HEK293 (cell line): ENCODE data around the gene PPRC1.

ENCODE experiments used
- EGR2 ChIP-seq: fragments of 450-650 bp; formaldehyde crosslinking; IDR thresholded peaks from 2 replicates; pipeline ENCODE4 v1.5.1; 2016; ENCODE audit warnings: low read depth, missing biosample characterization, missing genetic modification characterization
- HOXA7 ChIP-seq: sonication (generic); formaldehyde crosslinking; IDR thresholded peaks from 2 replicates; pipeline ENCODE4 v1.8.1; 2022; ENCODE audit warnings: missing genetic modification reagents, borderline replicate concordance
- HOXC10 ChIP-seq: sonication (generic); formaldehyde crosslinking; IDR thresholded peaks from 2 replicates; pipeline ENCODE4 v1.8.1; 2023; ENCODE audit warnings: mild to moderate bottlenecking, missing genetic modification reagents
- KLF7 ChIP-seq: fragments of 450-650 bp; formaldehyde crosslinking; IDR thresholded peaks from 2 replicates; pipeline ENCODE4 v1.5.1; 2016; ENCODE audit warnings: missing biosample characterization, missing genetic modification characterization, borderline replicate concordance
- SALL2 ChIP-seq: fragments of 450-650 bp; formaldehyde crosslinking; IDR thresholded peaks from 2 replicates; pipeline ENCODE4 v1.5.0; 2017; ENCODE audit warnings: missing biosample characterization, mild to moderate bottlenecking, missing genetic modification characterization, borderline replicate concordance
- ZBTB17 ChIP-seq: fragments of 450-650 bp; formaldehyde crosslinking; IDR thresholded peaks from 2 replicates; pipeline ENCODE4 v1.5.1; 2016; ENCODE audit warnings: missing biosample characterization, missing genetic modification characterization
- ZFHX2 ChIP-seq: fragments of 450-650 bp; formaldehyde crosslinking; conservative IDR thresholded peaks from 2 replicates; pipeline ENCODE4 v1.5.1; 2016; ENCODE audit warnings: missing biosample characterization, missing genetic modification characterization
- ZFP41 ChIP-seq: fragments of 450-650 bp; formaldehyde crosslinking; IDR thresholded peaks from 2 replicates; pipeline ENCODE4 v1.5.1; 2016; ENCODE audit warnings: missing biosample characterization, missing genetic modification characterization, borderline replicate concordance
- ZNF133 ChIP-seq: fragments of 450-650 bp; formaldehyde crosslinking; IDR thresholded peaks from 2 replicates; pipeline ENCODE4 v1.5.1; 2016; ENCODE audit warnings: missing biosample characterization, missing genetic modification characterization
- ZNF138 ChIP-seq: fragments of 450-650 bp; formaldehyde crosslinking; IDR thresholded peaks from 2 replicates; pipeline ENCODE4 v1.5.1; 2016; ENCODE audit warnings: missing biosample characterization, missing genetic modification characterization, borderline replicate concordance
- ZNF2 ChIP-seq: fragments of 450-650 bp; formaldehyde crosslinking; IDR thresholded peaks from 2 replicates; pipeline ENCODE4 v1.5.1; 2016; ENCODE audit warnings: missing biosample characterization, missing genetic modification characterization
- ZNF202 ChIP-seq: fragments of 450-650 bp; formaldehyde crosslinking; IDR thresholded peaks from 2 replicates; pipeline ENCODE4 v1.5.1; 2016; ENCODE audit warnings: missing biosample characterization, missing genetic modification characterization, borderline replicate concordance
- ZNF214 ChIP-seq: fragments of 450-650 bp; formaldehyde crosslinking; IDR thresholded peaks from 2 replicates; pipeline ENCODE4 v1.5.1; 2017; ENCODE audit warnings: missing biosample characterization, mild to moderate bottlenecking, missing genetic modification characterization, borderline replicate concordance
- ZNF335 ChIP-seq: fragments of 450-650 bp; formaldehyde crosslinking; conservative IDR thresholded peaks from 2 replicates; pipeline ENCODE4 v1.5.1; 2016; ENCODE audit warnings: missing biosample characterization, missing genetic modification characterization
- ZNF433 ChIP-seq: fragments of 450-650 bp; formaldehyde crosslinking; IDR thresholded peaks from 2 replicates; pipeline ENCODE4 v1.5.1; 2016; ENCODE audit warnings: missing biosample characterization, missing genetic modification characterization, low read depth
- ZNF521 ChIP-seq: fragments of 450-650 bp; formaldehyde crosslinking; IDR thresholded peaks from 2 replicates; pipeline ENCODE4 v1.5.1; 2017; ENCODE audit warnings: missing biosample characterization, mild to moderate bottlenecking, missing genetic modification characterization
- ZNF560 ChIP-seq: fragments of 450-650 bp; formaldehyde crosslinking; IDR thresholded peaks from 2 replicates; pipeline ENCODE4 v1.5.1; 2017; ENCODE audit warnings: missing biosample characterization, missing genetic modification characterization, borderline replicate concordance
- ZNF600 ChIP-seq: fragments of 450-650 bp; formaldehyde crosslinking; IDR thresholded peaks from 2 replicates; pipeline ENCODE4 v1.5.1; 2016; ENCODE audit warnings: missing biosample characterization, missing genetic modification characterization
- ZNF610 ChIP-seq: fragments of 450-650 bp; formaldehyde crosslinking; IDR thresholded peaks from 2 replicates; pipeline ENCODE4 v1.5.1; 2016; ENCODE audit warnings: missing biosample characterization, missing genetic modification characterization, borderline replicate concordance
- ZNF658 ChIP-seq: fragments of 450-650 bp; formaldehyde crosslinking; IDR thresholded peaks from 2 replicates; pipeline ENCODE4; 2016; ENCODE audit warnings: missing biosample characterization, missing genetic modification characterization
- ZNF664 ChIP-seq: fragments of 450-650 bp; formaldehyde crosslinking; IDR thresholded peaks from 2 replicates; pipeline ENCODE4 v1.5.1; 2016; ENCODE audit warnings: missing biosample characterization, missing genetic modification characterization
- ZNF76 ChIP-seq: fragments of 450-650 bp; formaldehyde crosslinking; IDR thresholded peaks from 2 replicates; pipeline ENCODE4; 2016; ENCODE audit warnings: low read depth, missing biosample characterization, missing genetic modification characterization, borderline replicate concordance
- ZNF768 ChIP-seq: fragments of 450-650 bp; formaldehyde crosslinking; IDR thresholded peaks from 2 replicates; pipeline ENCODE4 v1.5.1; 2018; ENCODE audit warnings: missing biosample characterization, mild to moderate bottlenecking, missing genetic modification characterization
- TF ChIP-seq, protein P1 (sequence below): fragments of 450-650 bp; formaldehyde crosslinking; IDR thresholded peaks from 2 replicates; pipeline ENCODE4 v1.5.1; 2017; ENCODE audit warnings: missing biosample characterization, missing genetic modification characterization
- TF ChIP-seq, protein P2 (sequence below): fragments of 450-650 bp; formaldehyde crosslinking; optimal IDR thresholded peaks from 2 replicates; pipeline ENCODE3; 2016; ENCODE audit warnings: missing biosample characterization, mild to moderate bottlenecking, missing genetic modification characterization
- TF ChIP-seq, protein P3 (sequence below): fragments of 450-650 bp; formaldehyde crosslinking; IDR thresholded peaks from 2 replicates; pipeline ENCODE4 v1.5.1; 2017; ENCODE audit warnings: missing biosample characterization, missing genetic modification characterization
- TF ChIP-seq, protein P4 (sequence below): fragments of 450-650 bp; formaldehyde crosslinking; IDR thresholded peaks from 2 replicates; pipeline ENCODE4 v1.5.1; 2016; ENCODE audit warnings: missing biosample characterization, missing genetic modification characterization
- TF ChIP-seq, protein P5 (sequence below): fragments of 450-650 bp; formaldehyde crosslinking; IDR thresholded peaks from 2 replicates; pipeline ENCODE4 v1.5.1; 2017; ENCODE audit warnings: missing biosample characterization, missing genetic modification characterization
- TF ChIP-seq, protein P6 (sequence below): fragments of 450-650 bp; formaldehyde crosslinking; IDR thresholded peaks from 2 replicates; pipeline ENCODE4 v1.5.1; 2016; ENCODE audit warnings: missing biosample characterization, missing genetic modification characterization

The PPRC1 gene

DNA sequence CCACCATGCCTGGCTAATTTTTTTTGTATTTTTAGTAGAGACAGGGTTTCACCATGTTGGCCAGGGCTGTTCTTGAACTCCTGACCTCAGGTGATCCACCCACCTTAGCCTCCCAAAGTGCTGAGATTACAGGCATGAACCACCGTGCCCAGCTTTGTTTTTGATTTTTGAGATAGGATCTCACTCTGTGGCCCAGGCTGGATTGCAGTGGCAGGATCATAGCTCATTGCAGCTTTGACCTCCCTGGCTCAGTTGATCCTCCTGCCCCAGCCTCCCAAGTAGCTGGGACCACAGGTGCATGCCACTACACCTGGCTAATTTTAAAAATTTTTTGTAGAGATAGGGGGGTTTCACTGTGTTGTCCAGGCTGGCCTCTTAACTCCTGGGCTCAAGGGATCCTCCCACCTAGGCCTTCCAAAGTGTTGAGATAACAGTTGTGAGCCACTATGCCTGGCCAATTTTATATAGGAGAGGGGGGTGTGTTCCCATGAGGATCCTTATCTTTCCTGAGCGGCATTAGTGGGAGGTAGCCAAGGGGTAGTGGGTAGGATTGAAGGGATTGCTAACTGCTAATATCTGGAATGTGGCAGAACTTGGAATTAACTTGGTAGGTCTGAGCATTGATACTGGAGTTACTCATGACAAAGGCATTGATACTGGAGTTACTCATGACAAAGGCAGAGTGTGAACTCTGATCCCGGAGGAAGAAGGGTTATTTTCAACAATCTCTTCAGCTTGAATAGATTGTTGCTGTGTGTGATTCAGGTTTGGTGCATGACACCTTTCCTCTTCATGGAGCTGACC is 18.3 kb downstream of the PPRC1 start (continued):
- no peak for TF ChIP-seq ZNF658 (tag by site-specific recombination)
- no peak for TF ChIP-seq ZNF433
- no peak for TF ChIP-seq ZNF664 (tag by site-specific recombination)
- no peak for TF ChIP-seq ZNF202 (tag by site-specific recombination)
- no peak for TF ChIP-seq ZNF76 (tag by site-specific recombination)
- TF ChIP-seq ZFP41 (tag by site-specific recombination) = no peak
- no peak for TF ChIP-seq KLF7
- no peak for TF ChIP-seq ZNF214 (tag by site-specific recombination)
- TF ChIP-seq, protein P1, sequence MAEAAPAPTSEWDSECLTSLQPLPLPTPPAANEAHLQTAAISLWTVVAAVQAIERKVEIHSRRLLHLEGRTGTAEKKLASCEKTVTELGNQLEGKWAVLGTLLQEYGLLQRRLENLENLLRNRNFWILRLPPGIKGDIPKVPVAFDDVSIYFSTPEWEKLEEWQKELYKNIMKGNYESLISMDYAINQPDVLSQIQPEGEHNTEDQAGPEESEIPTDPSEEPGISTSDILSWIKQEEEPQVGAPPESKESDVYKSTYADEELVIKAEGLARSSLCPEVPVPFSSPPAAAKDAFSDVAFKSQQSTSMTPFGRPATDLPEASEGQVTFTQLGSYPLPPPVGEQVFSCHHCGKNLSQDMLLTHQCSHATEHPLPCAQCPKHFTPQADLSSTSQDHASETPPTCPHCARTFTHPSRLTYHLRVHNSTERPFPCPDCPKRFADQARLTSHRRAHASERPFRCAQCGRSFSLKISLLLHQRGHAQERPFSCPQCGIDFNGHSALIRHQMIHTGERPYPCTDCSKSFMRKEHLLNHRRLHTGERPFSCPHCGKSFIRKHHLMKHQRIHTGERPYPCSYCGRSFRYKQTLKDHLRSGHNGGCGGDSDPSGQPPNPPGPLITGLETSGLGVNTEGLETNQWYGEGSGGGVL (tag by site-specific recombination) = peak; percentile 54
- no peak for TF ChIP-seq SALL2
- TF ChIP-seq HOXA7 = no peak
- peak; percentile 50 for TF ChIP-seq ZFHX2 (tag by site-specific recombination)
- TF ChIP-seq ZNF768 (tag by site-specific recombination) = no peak
- TF ChIP-seq ZNF521 (tag by site-specific recombination) = no peak
- TF ChIP-seq, protein P2, sequence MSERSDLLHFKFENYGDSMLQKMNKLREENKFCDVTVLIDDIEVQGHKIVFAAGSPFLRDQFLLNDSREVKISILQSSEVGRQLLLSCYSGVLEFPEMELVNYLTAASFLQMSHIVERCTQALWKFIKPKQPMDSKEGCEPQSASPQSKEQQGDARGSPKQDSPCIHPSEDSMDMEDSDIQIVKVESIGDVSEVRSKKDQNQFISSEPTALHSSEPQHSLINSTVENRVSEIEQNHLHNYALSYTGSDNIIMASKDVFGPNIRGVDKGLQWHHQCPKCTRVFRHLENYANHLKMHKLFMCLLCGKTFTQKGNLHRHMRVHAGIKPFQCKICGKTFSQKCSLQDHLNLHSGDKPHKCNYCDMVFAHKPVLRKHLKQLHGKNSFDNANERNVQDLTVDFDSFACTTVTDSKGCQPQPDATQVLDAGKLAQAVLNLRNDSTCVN (tag by site-specific recombination) = no peak
- TF ChIP-seq, protein P3, sequence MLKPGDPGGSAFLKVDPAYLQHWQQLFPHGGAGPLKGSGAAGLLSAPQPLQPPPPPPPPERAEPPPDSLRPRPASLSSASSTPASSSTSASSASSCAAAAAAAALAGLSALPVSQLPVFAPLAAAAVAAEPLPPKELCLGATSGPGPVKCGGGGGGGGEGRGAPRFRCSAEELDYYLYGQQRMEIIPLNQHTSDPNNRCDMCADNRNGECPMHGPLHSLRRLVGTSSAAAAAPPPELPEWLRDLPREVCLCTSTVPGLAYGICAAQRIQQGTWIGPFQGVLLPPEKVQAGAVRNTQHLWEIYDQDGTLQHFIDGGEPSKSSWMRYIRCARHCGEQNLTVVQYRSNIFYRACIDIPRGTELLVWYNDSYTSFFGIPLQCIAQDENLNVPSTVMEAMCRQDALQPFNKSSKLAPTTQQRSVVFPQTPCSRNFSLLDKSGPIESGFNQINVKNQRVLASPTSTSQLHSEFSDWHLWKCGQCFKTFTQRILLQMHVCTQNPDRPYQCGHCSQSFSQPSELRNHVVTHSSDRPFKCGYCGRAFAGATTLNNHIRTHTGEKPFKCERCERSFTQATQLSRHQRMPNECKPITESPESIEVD (tag by site-specific recombination) = no peak
- TF ChIP-seq, protein P4, sequence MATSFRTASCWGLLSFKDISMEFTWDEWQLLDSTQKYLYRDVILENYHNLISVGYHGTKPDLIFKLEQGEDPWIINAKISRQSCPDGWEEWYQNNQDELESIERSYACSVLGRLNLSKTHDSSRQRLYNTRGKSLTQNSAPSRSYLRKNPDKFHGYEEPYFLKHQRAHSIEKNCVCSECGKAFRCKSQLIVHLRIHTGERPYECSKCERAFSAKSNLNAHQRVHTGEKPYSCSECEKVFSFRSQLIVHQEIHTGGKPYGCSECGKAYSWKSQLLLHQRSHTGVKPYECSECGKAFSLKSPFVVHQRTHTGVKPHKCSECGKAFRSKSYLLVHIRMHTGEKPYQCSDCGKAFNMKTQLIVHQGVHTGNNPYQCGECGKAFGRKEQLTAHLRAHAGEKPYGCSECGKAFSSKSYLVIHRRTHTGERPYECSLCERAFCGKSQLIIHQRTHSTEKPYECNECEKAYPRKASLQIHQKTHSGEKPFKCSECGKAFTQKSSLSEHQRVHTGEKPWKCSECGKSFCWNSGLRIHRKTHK (tag by site-specific recombination) = no peak
- no peak for TF ChIP-seq ZBTB17 (tag by site-specific recombination)
- no peak for TF ChIP-seq ZNF610 (tag by site-specific recombination)
- TF ChIP-seq, protein P5, sequence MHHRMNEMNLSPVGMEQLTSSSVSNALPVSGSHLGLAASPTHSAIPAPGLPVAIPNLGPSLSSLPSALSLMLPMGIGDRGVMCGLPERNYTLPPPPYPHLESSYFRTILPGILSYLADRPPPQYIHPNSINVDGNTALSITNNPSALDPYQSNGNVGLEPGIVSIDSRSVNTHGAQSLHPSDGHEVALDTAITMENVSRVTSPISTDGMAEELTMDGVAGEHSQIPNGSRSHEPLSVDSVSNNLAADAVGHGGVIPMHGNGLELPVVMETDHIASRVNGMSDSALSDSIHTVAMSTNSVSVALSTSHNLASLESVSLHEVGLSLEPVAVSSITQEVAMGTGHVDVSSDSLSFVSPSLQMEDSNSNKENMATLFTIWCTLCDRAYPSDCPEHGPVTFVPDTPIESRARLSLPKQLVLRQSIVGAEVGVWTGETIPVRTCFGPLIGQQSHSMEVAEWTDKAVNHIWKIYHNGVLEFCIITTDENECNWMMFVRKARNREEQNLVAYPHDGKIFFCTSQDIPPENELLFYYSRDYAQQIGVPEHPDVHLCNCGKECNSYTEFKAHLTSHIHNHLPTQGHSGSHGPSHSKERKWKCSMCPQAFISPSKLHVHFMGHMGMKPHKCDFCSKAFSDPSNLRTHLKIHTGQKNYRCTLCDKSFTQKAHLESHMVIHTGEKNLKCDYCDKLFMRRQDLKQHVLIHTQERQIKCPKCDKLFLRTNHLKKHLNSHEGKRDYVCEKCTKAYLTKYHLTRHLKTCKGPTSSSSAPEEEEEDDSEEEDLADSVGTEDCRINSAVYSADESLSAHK = no peak
- TF ChIP-seq, protein P6, sequence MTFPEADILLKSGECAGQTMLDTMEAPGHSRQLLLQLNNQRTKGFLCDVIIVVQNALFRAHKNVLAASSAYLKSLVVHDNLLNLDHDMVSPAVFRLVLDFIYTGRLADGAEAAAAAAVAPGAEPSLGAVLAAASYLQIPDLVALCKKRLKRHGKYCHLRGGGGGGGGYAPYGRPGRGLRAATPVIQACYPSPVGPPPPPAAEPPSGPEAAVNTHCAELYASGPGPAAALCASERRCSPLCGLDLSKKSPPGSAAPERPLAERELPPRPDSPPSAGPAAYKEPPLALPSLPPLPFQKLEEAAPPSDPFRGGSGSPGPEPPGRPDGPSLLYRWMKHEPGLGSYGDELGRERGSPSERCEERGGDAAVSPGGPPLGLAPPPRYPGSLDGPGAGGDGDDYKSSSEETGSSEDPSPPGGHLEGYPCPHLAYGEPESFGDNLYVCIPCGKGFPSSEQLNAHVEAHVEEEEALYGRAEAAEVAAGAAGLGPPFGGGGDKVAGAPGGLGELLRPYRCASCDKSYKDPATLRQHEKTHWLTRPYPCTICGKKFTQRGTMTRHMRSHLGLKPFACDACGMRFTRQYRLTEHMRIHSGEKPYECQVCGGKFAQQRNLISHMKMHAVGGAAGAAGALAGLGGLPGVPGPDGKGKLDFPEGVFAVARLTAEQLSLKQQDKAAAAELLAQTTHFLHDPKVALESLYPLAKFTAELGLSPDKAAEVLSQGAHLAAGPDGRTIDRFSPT (tag by site-specific recombination) = no peak
- peak; percentile 32; the same call in 1 of the 2 replicates for TF ChIP-seq EGR2
- TF ChIP-seq ZNF138 (tag by site-specific recombination) = no peak
- TF ChIP-seq ZNF133 (tag by site-specific recombination) = no peak
- TF ChIP-seq HOXC10 (CRISPR knock-in tag) = no peak
- TF ChIP-seq ZNF560 (tag by site-specific recombination) = no peak
- TF ChIP-seq ZNF335 (tag by site-specific recombination) = no peak
- TF ChIP-seq ZNF2 = 0 out of 2 replicates have a peak, but pooled peaks have one; percentile 13
- TF ChIP-seq ZNF600 (tag by site-specific recombination) = peak; percentile 87
